ENCODE data around the gene ODAM. TPM values are rescaled to one million over a fixed set of nuclear protein-coding genes. Genes with fewer than 3 reads are reported as not detected.

ODAM gene
- total and polyA plus RNA-seq, 2 of the 8 experiments (the other 6 are each of a cell fraction or from before 2014, with no cell fraction given), result 0.21 TPM; not detected in 1

GRCh38 chr4:70203601-70204000 is 8.1 kb downstream of the ODAM start:
- no peak overlapping the region for H2BK15ac ChIP-seq (ENCODE audit: low read length)
- no peak overlapping the region for H4K91ac ChIP-seq (replicated peaks; ENCODE audit: insufficient read length, low read length)
- H3K18ac ChIP-seq (ENCODE audit: extremely low read depth, low read length), result no peak overlapping the region
- POLR2A ChIA-PET (ENCODE audit: partially characterized antibody), result no interaction called here
- H2BK20ac ChIP-seq (ENCODE audit: low read length), result no peak overlapping the region
- no peak overlapping the region for H3K4me2 ChIP-seq (ENCODE audit: insufficient read depth in 1 of 2, low read depth in 2 of 2, low read length in 2 of 2)
- no peak overlapping the region for H2AFZ ChIP-seq (ENCODE audit: low read length)
- H3K9ac ChIP-seq (replicated peaks in 1 of 4; ENCODE audit: extremely low read depth in 1 of 4, low read depth in 3 of 4, low read length in 3 of 4), result no peak overlapping the region
- H3K79me1 ChIP-seq (ENCODE audit: low read depth, low read length), result no peaks in the 10 kb centered on the region
- no peak overlapping the region for H3K4ac ChIP-seq (replicated peaks; ENCODE audit: insufficient read length, low read depth, low read length)
- H4K20me1 ChIP-seq (replicated peaks in 1 of 2; ENCODE audit: control insufficient read depth in 1 of 2, insufficient read depth in 2 of 2, low read length in 2 of 2), result no peaks in the 10 kb centered on the region
- no peak overlapping the region for H4K5ac ChIP-seq (ENCODE audit: insufficient read length, low read depth, low read length)
- H4K8ac ChIP-seq (ENCODE audit: extremely low read depth, insufficient read depth, low read length), result no peak overlapping the region
- TF ChIP-seq ZNF274 (IDR thresholded peaks at IDR 0.05; ENCODE audit: borderline replicate concordance, extremely low read depth, low read length), result no peak
- TF ChIP-seq CBX8 (IDR thresholded peaks at IDR 0.05; ENCODE audit: borderline replicate concordance, low read depth, low read length), result no peak
- TF ChIP-seq GTF2F1 (IDR thresholded peaks at IDR 0.05; ENCODE audit: borderline replicate concordance, low read depth, low read length), result no peak
- H3K9me3 ChIP-seq (ENCODE audit: insufficient read depth in 2 of 2, low read depth in 1 of 2, low read length in 1 of 2), result no peaks in the 10 kb centered on the region
- DNase-seq (ENCODE audit: low read depth in 1 of 2, low spot score in 2 of 2) (no peak), FAIRE-seq (no peak)
- no peaks in the 10 kb centered on the region for H3K27me3 ChIP-seq (replicated peaks in 1 of 4; ENCODE audit: control insufficient read depth in 3 of 4, extremely low read depth in 1 of 4, insufficient read depth in 3 of 4, low read length in 3 of 4)
- no peak overlapping the region for H2AK5ac ChIP-seq (ENCODE audit: low read depth, low read length)
- no peak overlapping the region for H2BK5ac ChIP-seq (ENCODE audit: low read depth, low read length)
- no peak overlapping the region for H3K4me3 ChIP-seq (ENCODE audit: extremely low read depth in 1 of 4, insufficient read depth in 2 of 4, low read depth in 3 of 4, low read length in 4 of 4)
- no peak overlapping the region for H2BK12ac ChIP-seq (ENCODE audit: low read depth, low read length)
- H3K23me2 ChIP-seq (ENCODE audit: low read depth, low read length), result no peaks in the 10 kb centered on the region
- WGBS, 2 experiments (ENCODE audit: extremely low coverage in 1 of 2, insufficient coverage in 1 of 2, insufficient read length in 1 of 2, insufficient replicate concordance in 2 of 2, low coverage in 1 of 2, low lambda C conversion rate in 2 of 2, missing lambda C conversion rate in 1 of 2), result 83% methylated on average over 1 of the region's 1 CpG; no CpG with 5 or more reads in 1 of the 2 experiments
- CTCF ChIA-PET (ENCODE audit: partially characterized antibody), result no interaction called here
- H3K4me1 ChIP-seq (replicated peaks in 1 of 4; ENCODE audit: control insufficient read depth in 3 of 4, insufficient read depth in 4 of 4, low read length in 3 of 4), result no peaks in the 10 kb centered on the region
- H3K36me3 ChIP-seq (ENCODE audit: control insufficient read depth in 2 of 4, insufficient read depth in 4 of 4, low read length in 3 of 4), result no peaks in the 10 kb centered on the region
- no peak overlapping the region for H3K56ac ChIP-seq (replicated peaks; ENCODE audit: insufficient read length, low read depth, low read length)
- H3K14ac ChIP-seq (ENCODE audit: insufficient read length), result no peak overlapping the region
- no peak overlapping the region for H3K23ac ChIP-seq (ENCODE audit: insufficient read length)
- no peaks in the 10 kb centered on the region for H3K79me2 ChIP-seq (ENCODE audit: control insufficient read depth in 1 of 2, insufficient read depth in 2 of 2, low read length in 2 of 2)
- no peak overlapping the region for H2BK120ac ChIP-seq (replicated peaks; ENCODE audit: low read depth, low read length)
- H3K27ac ChIP-seq (ENCODE audit: low read depth, low read length), result no peak overlapping the region
